ENCODE data around the gene PSORS1C2.

The PSORS1C2 gene

DNA sequence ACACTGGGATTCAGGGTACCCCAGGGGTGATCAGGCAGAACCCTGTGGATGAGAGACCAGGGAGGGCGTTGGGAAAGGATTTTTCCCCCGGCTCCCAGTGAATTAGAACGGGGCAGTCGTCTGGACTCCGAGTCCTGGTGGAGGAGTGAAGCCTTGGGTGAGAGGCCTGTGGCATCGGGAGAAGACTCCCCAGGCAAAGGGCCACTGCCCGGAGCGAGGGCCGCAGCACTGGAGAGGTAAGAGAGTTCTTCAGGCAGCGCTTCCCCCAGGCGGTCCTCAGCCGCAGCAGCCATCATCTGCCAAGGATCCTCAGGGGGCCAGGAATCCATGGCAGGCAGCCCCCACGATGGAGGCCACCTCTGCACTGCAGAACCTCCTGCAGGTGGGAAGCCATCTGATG, 27.2 kb downstream of the PSORS1C2 start:
- DNase-seq = no peak

DNA sequence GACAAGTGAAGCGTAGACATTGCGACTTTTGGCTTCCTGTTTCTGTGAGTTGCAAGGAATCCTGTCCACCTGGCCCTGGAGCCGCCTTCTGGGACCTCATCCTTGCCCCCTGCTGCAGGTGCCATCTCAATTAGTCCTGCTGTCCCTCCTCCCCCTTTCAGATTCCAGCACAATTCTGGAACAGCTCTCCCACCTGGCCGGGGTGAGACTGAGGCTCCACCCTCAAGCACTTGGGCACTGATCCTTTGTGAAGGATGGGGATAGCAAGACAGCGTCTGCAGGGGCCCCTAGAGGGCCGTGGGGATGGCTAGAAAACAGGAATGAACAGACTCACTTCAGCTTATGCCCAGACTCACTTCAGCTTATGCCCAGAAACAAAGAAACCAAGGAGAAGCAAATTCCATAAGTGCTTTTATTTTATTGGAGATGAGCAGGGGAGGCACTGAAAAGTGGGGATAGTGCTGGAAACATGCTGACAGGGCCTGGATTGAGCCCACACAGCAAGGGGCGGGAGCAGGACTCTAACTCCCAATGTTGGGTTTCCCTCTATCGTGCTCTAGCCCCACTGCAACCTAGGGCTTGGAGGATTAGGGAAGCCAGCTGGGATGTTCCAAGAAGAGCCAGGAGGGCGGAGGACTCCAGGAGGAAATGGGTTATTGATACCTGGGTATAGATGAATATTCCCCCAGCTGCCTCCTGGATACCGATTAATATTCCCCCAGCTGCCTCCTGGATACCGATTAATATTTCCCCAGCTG, 27.9 kb downstream of the PSORS1C2 start:
- no peak for DNase-seq

GRCh38 chr6:31107052-31107451, 31.8 kb downstream of the PSORS1C2 start:
- no peak for DNase-seq

DNA sequence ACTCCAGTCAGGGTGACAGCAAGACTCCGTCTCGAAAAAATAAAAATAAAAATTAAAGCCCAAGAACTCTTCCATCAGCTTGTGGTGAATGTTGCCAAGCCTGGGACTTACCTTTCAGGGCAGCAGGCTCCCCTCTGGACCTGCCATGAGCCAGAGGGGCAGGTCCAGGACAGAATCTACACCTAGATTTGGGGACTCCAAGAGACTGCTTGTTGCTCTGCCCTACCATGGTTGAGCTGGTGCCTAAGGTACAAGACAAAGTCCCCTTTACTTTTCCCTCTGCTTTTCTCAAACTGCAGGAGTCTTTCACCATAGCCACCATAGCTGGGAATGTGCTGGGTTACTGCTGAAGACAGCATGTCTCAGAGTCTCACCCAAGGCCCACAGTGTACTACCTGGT, 35.7 kb downstream of the PSORS1C2 start:
- no peak for DNase-seq

GRCh38 chr6:31098449-31098938, 40.4 kb downstream of the PSORS1C2 start:
- DNase-seq = no peak

DNA sequence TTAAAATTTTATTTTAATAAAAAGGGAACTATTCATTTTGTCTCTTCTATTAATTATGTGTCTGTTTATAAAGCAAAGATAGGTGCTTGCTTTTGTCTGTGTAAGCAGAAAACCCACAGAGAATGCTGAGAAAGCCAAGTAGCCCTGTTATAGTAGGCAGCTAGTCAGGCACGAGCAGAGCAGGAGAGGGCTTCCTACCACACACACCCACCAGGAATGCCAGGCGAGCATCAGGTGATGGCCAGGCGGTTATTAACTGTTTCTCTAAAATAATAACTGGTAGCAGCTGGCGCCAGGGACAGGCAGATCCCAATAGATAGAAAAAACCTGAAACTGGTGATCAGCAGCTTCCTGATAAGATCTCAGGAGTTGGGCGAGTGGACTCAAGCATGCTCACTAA, 42.2 kb downstream of the PSORS1C2 start:
- no peak for DNase-seq

- no peak for DNase-seq
These were observed 42.7 kb downstream of the PSORS1C2 start for GRCh38 chr6:31096215-31096614.

- no peak for DNase-seq
These were observed 44.4 kb downstream of the PSORS1C2 start for GRCh38 chr6:31094389-31094881.

- DNase-seq = no peak
These were observed 45.9 kb downstream of the PSORS1C2 start for GRCh38 chr6:31092769-31093505.

- no peak for DNase-seq
These were observed 46.6 kb downstream of the PSORS1C2 start for GRCh38 chr6:31092238-31092637.

DNA sequence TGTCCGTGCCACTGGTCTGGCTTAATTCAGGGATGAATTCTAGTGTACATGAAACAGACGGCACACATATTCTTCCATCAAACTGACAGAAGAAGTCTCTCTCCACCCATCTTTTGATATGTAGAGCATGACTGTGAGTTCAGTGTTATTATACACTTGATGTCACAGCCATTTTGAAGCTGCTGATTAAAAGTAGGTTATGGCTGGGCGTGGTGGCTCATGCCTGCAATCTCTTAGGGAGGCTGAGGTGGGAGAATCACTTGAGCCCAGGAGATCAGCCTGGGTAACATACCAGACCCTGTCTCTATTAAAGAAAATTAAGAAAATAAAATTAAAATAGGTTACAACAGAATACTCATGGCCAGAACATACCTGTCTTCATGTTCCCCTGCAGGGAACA, 47.2 kb downstream of the PSORS1C2 start:
- DNase-seq = no peak

- no peak for DNase-seq
These were observed 47.9 kb downstream of the PSORS1C2 start for GRCh38 chr6:31090973-31091364.

GRCh38 chr6:31090275-31090972, 48.4 kb downstream of the PSORS1C2 start:
- no peak for DNase-seq

All from kidney glomerular epithelial cell (primary cell).